Large intestine (tissue), 12 donors: ENCODE data around the gene HIRIP3. TPM values are rescaled to one million over a fixed set of nuclear protein-coding genes. Genes with fewer than 3 reads are reported as not detected.
A peak's percentile ranks its signal among the peaks of the same experiment; 100 is the strongest.
"Not testable (repeated sequence)": the region's sequence is repeated elsewhere in the genome, so short reads cannot be mapped to it uniquely, and the experiment has no call there.

Experiments
- DNase-seq, 2 donors: peaks; one replicate each; pipeline versions ENCODE4 v3.0.0 to v3.0.0-alpha.2; 2013
- H3K27ac ChIP-seq: one replicate; pipeline ENCODE4 v1.5.1; 2013; ENCODE audit warnings: low read length
- H3K27me3 ChIP-seq: 2 replicates; pipeline ENCODE4 v1.6.1; 2013; ENCODE audit warnings: low read length; ENCODE audit not compliant: control insufficient read depth, insufficient read depth
- H3K36me3 ChIP-seq: 2 replicates; pipeline ENCODE4 v1.6.1; 2013; ENCODE audit warnings: low read length; ENCODE audit not compliant: control insufficient read depth, insufficient read depth
- H3K4me1 ChIP-seq: one replicate; pipeline ENCODE4 v1.6.1; 2013; ENCODE audit warnings: low read length; ENCODE audit not compliant: control insufficient read depth, insufficient read depth
- H3K4me3 ChIP-seq: one replicate; pipeline ENCODE4 v1.5.1; 2013; ENCODE audit warnings: low read length
- H3K9me3 ChIP-seq: one replicate; pipeline ENCODE4 v1.6.1; 2013; ENCODE audit warnings: mild to moderate bottlenecking, low read depth, low read length, moderate library complexity; ENCODE audit not compliant: control insufficient read depth
- WGBS: methylation state at CpG from one replicate; pipeline ENCODE4 v1.1.5; 2013; ENCODE audit warnings: low lambda C conversion rate; ENCODE audit not compliant: insufficient coverage; 5-methylcytosine and 5-hydroxymethylcytosine counted together
- long read RNA-seq, 11 donors: transcript quantifications; one replicate each; lab custom pipeline, GENCODE V29; 2026
- polyA plus RNA-seq: library from polyadenylated mRNA; unstranded; fragments of 120-200 nt; gene quantifications from one replicate; pipeline ENCODE4 v1.2.1, GENCODE V29; 2013

The HIRIP3 gene
- 12.0 TPM for polyA plus RNA-seq
- long read RNA-seq, donor 1, partial matches to known transcripts = 0 of 14 reads
- long read RNA-seq, donor 1, other reads (novel, unspliced or antisense) = 10 of 14 reads
- long read RNA-seq, donor 2, partial matches to known transcripts = 0 of 4 reads
- long read RNA-seq, donor 2, other reads (novel, unspliced or antisense) = 0 of 4 reads
- long read RNA-seq, donor 3 = 0 reads
- long read RNA-seq, donor 4 = 0 reads
- long read RNA-seq, donor 5, partial matches to known transcripts = 0 of 2 reads
- long read RNA-seq, donor 5, other reads (novel, unspliced or antisense) = 0 of 2 reads
- long read RNA-seq, donor 6, partial matches to known transcripts = 0 of 4 reads
- long read RNA-seq, donor 6, other reads (novel, unspliced or antisense) = 0 of 4 reads
- long read RNA-seq, donor 7, partial matches to known transcripts = 0 of 16 reads
- long read RNA-seq, donor 7, other reads (novel, unspliced or antisense) = 16 of 16 reads
- long read RNA-seq, donor 8, transcript HIRIP3-204 (6 exons, 988 nt) = major isoform, 5 of 14 reads
- long read RNA-seq, donor 8, partial matches to known transcripts = 8 of 14 reads
- long read RNA-seq, donor 8, other reads (novel, unspliced or antisense) = 0 of 14 reads
- long read RNA-seq, donor 9, partial matches to known transcripts = 12 of 30 reads
- long read RNA-seq, donor 9, other reads (novel, unspliced or antisense) = 17 of 30 reads
- long read RNA-seq, donor 10, transcript HIRIP3-204 (6 exons, 988 nt) = major isoform, 6 of 7 reads
- long read RNA-seq, donor 10, partial matches to known transcripts = 0 of 7 reads
- long read RNA-seq, donor 10, other reads (novel, unspliced or antisense) = 0 of 7 reads
- long read RNA-seq, donor 11, partial matches to known transcripts = 0 of 1 reads
- long read RNA-seq, donor 11, other reads (novel, unspliced or antisense) = 0 of 1 reads

- DNase-seq = peak; percentile 79 to 87
- Histone ChIP-seq H3K4me1 (peaks cover 6% of the 10 kb centered on the region), H3K9me3 (no peaks in the 10 kb centered on the region), H3K27ac (peak within 1 kb of the TSS; percentile 99), H3K36me3 (peaks cover 34% of the 10 kb centered on the region), H3K27me3 (no peaks in the 10 kb centered on the region), H3K4me3 (peak within 1 kb of the TSS; percentile 98)
- no CpG with 5 or more reads among the region's 53 CpGs for WGBS
Measured at GRCh38 chr16:29995324-29995910, at the start of gene HIRIP3. TSS of gene HIRIP3 (minus strand) at chr16:29995617. CDS start at chr16:29995605, 12 bp downstream.

GRCh38 chr16:30041841-30042240, 46.4 kb upstream of the HIRIP3 start:
- Histone ChIP-seq H3K36me3 (no peaks in the 10 kb centered on the region), H3K4me1 (no peaks in the 10 kb centered on the region), H3K9me3 (no peaks in the 10 kb centered on the region), H3K27ac (no peak overlapping the region), H3K27me3 (no peaks in the 10 kb centered on the region), H3K4me3 (no peak overlapping the region)
- WGBS = 46% methylated on average over 4 of the region's 5 CpGs
- no peak for DNase-seq

- not testable (repeated sequence) for H3K27ac ChIP-seq
- WGBS = no CpG with 5 or more reads among the region's 5 CpGs
Measured at GRCh38 chr16:30040690-30041089, 45.3 kb upstream of the HIRIP3 start.

GRCh38 chr16:30040221-30040620, 44.8 kb upstream of the HIRIP3 start:
- H3K9me3 ChIP-seq = no peaks in the 10 kb centered on the region
- no peaks in the 10 kb centered on the region for H3K4me1 ChIP-seq
- no peaks in the 10 kb centered on the region for H3K36me3 ChIP-seq
- H3K4me3 ChIP-seq = no peak overlapping the region
- H3K27me3 ChIP-seq = peaks cover 3% of the 10 kb centered on the region
- H3K27ac ChIP-seq = no peak overlapping the region
- no CpG with 5 or more reads among the region's 5 CpGs for WGBS
- no peak for DNase-seq

More at GRCh38 chr16:30040690-30041089, 45.3 kb upstream of the HIRIP3 start:
- not testable (repeated sequence) for H3K4me1 ChIP-seq, DNase-seq, H3K36me3 ChIP-seq, H3K27me3 ChIP-seq, H3K4me3 ChIP-seq, H3K9me3 ChIP-seq

- peaks cover 50% of the 10 kb centered on the region for H3K27me3 ChIP-seq
- H3K4me3 ChIP-seq = no peak overlapping the region
- no peaks in the 10 kb centered on the region for H3K9me3 ChIP-seq
- H3K4me1 ChIP-seq = no peaks in the 10 kb centered on the region
- no CpG with 5 or more reads among the region's 7 CpGs for WGBS
- no peaks in the 10 kb centered on the region for H3K36me3 ChIP-seq
- DNase-seq = no peak
- no peak overlapping the region for H3K27ac ChIP-seq
Measured at GRCh38 chr16:30033270-30033669, 37.9 kb upstream of the HIRIP3 start.

GRCh38 chr16:30032083-30032819, 36.8 kb upstream of the HIRIP3 start:
- H3K27ac ChIP-seq = no peak overlapping the region
- H3K36me3 ChIP-seq = no peaks in the 10 kb centered on the region
- no peaks in the 10 kb centered on the region for H3K9me3 ChIP-seq
- no CpG with 5 or more reads among the region's 12 CpGs for WGBS
- H3K27me3 ChIP-seq = peaks cover 60% of the 10 kb centered on the region
- DNase-seq = peak; percentile 27 to 35
- H3K4me1 ChIP-seq = no peaks in the 10 kb centered on the region
- no peak overlapping the region for H3K4me3 ChIP-seq

- no CpG with 5 or more reads among the region's 11 CpGs for WGBS
- no peak for DNase-seq
Measured at GRCh38 chr16:30031477-30031918, 36.1 kb upstream of the HIRIP3 start.

GRCh38 chr16:30030841-30031413, 35.5 kb upstream of the HIRIP3 start, which contains the start of gene TLCD3B:
TSS of gene TLCD3B (minus strand) at chr16:30031271. CDS start at chr16:30030527, 744 bp downstream.
- peak within 1 kb of the TSS; percentile 21 for H3K4me3 ChIP-seq
- WGBS = no CpG with 5 or more reads among the region's 27 CpGs
- H3K9me3 ChIP-seq = no peaks in the 10 kb centered on the region
- no peaks in the 10 kb centered on the region for H3K36me3 ChIP-seq
- DNase-seq = no peak
- no peak within 1 kb of the TSS for H3K27ac ChIP-seq
- H3K4me1 ChIP-seq = no peaks in the 10 kb centered on the region
- H3K27me3 ChIP-seq = peaks cover 70% of the 10 kb centered on the region

More at GRCh38 chr16:30031477-30031918, 36.1 kb upstream of the HIRIP3 start:
- H3K27ac ChIP-seq = no peak overlapping the region
- H3K36me3 ChIP-seq = no peaks in the 10 kb centered on the region
- peak overlapping the region; percentile 21 for H3K4me3 ChIP-seq
- no peaks in the 10 kb centered on the region for H3K4me1 ChIP-seq
- no peaks in the 10 kb centered on the region for H3K9me3 ChIP-seq
- H3K27me3 ChIP-seq = peaks cover 67% of the 10 kb centered on the region

- H3K27ac ChIP-seq = no peak overlapping the region
- no peaks in the 10 kb centered on the region for H3K4me1 ChIP-seq
- 13% methylated on average over 3 of the region's 23 CpGs for WGBS
- no peak for DNase-seq
- H3K27me3 ChIP-seq = peaks cover 66% of the 10 kb centered on the region
- H3K36me3 ChIP-seq = no peaks in the 10 kb centered on the region
- H3K4me3 ChIP-seq = no peak overlapping the region
- H3K9me3 ChIP-seq = no peaks in the 10 kb centered on the region
Measured at GRCh38 chr16:30030011-30030685, 34.7 kb upstream of the HIRIP3 start.
